ENCODE data around the gene ST6GALNAC4.

The ST6GALNAC4 gene

GRCh38 chr9:127916720-127917581 is at the start of gene ST6GALNAC4:
TSS of gene ST6GALNAC4 (minus strand) at chr9:127917041. CDS start at chr9:127916419, 622 bp downstream.
- DNase-seq = peak; percentile 80

- no peak for DNase-seq
Measured at GRCh38 chr9:127965953-127966352, 49.1 kb upstream of the ST6GALNAC4 start.

GRCh38 chr9:127963359-127964064 is 46.7 kb upstream of the ST6GALNAC4 start:
- DNase-seq = no peak

GRCh38 chr9:127963041-127963358 is 46.2 kb upstream of the ST6GALNAC4 start:
- no peak for DNase-seq

- no peak for DNase-seq
Measured at GRCh38 chr9:127962278-127962677, 45.4 kb upstream of the ST6GALNAC4 start.

GRCh38 chr9:127961613-127962155 is 44.8 kb upstream of the ST6GALNAC4 start:
- DNase-seq = no peak

DNA sequence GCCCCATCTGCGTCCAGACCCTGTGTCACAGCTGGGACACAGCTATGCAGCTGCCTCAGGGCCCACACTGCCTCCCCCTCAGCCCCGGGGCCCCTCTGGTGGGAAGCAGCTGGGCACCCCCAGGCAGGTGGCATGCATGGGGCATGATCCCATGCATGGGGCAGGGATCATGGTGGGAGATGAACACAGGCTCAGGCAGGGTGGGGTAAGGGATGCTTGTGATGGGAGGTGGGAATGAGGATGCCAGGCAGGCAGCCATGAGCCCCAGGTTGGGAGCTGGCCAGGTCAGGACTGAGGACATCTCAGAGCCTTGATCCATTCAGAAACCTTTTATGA is 44.3 kb upstream of the ST6GALNAC4 start:
- no peak for DNase-seq

GRCh38 chr9:127960410-127961154 is 43.7 kb upstream of the ST6GALNAC4 start:
- DNase-seq = no peak

- no peak for DNase-seq
Measured at GRCh38 chr9:127959841-127960409, 43.1 kb upstream of the ST6GALNAC4 start.

GRCh38 chr9:127959398-127959797 is 42.6 kb upstream of the ST6GALNAC4 start:
- DNase-seq = no peak

GRCh38 chr9:127958728-127959127 is 41.9 kb upstream of the ST6GALNAC4 start:
- DNase-seq = no peak

DNA sequence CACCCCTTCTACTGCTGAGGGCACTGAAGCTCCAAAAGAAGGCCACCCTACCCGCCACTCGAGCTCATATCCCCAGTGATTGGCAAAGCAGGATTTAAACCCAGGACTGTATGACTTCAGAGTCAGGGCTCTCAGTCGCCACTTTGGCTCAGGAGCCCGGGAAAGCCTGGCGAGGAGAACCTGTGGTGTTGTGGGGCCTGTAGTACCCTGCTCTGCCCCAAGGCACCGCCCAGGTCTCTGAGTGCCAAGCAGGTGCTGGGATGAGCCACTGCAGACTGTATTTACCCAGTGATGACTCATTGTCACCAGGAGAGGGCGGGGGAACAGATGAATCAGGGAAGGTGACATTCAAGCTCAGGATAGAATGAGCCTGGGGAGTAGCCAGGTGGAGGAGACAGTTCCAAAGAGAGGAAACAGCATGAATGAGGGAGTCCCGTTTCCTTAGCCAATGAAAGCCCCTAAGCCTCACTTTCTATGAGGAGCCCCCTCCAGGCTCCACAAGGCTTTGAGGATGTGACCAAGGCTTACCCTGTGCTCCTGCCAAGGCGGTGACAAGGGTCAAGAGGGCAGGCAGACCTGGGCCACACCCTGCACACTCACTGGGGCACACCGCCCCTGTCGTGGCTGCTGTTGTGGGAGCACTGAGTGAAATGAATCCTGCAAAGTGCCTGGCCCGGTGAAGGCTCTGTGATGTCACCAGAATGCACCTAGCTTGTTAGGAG is 38.6 kb upstream of the ST6GALNAC4 start:
- DNase-seq = peak; percentile 22

GRCh38 chr9:127954831-127955293 is 38.0 kb upstream of the ST6GALNAC4 start:
- DNase-seq = no peak

DNA sequence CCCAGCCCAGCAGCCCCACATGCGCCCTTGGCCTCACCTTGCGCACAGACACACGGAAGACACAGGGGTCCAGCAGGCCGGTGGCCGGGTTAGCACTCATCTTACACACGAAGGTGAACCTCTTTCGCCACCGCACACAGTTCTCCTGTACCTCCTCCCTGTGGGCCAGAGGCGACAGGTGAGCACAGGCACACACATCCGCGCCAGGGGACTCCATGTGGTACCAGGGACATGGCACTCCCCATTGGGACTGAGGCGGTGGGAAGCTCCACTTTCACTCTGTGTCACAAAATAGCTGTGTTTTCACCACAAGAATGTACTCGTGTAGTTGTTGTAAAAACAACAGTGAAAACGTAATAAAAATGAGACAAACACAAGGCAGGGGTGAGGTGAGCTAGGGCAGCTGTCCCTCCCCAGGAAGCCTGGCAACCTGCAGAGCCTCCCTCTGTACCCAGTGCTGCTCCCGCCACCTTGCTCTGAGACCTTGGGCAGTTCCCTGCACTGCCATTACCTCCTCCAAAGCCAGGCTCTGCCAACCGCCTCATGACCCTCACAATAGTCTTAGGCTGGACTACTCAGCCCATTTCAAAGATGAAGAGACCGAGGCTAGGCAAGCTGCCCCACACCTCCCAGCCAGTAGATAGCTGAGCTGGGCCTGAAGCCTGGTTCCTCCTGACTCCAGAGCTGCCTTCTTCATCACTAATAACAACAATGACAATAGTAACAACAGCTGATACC is 37.1 kb upstream of the ST6GALNAC4 start:
- no peak for DNase-seq

GRCh38 chr9:127953154-127953553 is 36.3 kb upstream of the ST6GALNAC4 start:
- DNase-seq = no peak

DNA sequence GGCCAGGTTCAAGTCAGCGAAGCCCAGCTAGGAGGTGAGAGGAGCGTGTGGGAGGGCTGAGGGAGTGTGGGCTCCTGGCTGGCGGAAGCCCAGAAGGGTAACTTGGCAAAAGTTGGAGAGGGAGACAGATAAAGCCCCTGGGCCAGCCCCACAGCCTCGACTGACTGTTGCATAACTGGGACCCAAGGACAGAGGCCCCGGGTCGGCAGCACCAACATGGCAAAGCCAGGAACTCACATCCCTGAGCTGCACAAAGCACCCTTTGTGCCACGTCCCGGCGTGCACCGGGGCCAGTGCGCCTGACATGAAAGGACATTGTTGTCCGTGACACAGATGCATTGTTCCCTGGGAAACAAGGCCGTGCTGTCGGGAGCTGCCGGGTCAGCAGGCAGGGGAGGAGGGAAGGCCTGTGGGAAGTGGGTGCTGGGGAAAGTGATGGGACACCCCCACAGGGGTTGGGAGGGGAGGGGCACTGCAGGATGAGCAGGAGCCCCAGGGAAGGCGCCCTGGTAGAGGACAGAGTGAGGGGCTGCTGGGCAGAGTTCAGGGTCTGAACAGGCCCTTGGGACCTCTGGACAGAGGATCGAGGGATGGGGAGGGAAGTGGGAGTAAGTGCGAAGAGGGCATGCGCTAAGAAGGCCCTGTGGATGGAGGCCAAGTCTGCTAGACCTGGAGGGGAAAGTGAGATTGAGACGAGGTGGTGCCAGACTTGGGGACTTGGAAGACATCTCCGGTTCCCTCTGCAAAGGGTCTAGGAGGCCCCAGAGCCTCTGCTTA is 33.9 kb upstream of the ST6GALNAC4 start:
- DNase-seq = no peak

DNA sequence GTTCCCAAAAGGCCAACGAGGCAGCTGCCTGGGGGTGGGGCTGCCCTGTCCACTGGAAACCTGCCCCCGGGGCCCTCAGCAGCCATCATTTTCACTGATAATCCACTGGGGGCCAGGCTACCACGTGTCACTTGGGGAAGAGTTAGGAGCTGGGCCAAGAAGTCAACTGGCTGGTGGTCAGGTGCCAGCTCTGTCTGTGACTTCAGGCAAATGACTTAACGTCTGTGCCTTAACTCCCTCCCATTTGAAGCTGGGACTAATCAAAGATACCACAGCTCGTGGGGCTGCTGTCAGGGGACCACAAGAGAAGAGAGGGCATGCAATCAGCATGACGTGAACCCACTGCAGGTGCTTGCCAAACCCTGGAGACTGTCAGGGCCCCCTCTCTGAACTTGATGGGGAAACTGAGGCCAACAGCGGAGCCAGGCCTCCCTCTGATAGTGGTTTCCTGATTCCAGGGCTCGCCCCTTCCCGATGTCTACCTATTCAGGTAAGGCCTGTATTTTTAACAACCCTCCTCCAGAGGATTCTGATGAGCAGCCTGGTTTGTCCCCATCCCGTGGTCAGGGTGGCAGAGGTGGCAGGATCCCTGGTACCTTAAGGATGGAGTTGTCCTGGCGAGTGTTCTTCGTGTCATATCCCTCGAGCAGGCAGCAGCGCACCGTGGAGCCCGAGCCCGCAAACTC is 33.1 kb upstream of the ST6GALNAC4 start:
- DNase-seq = no peak

- DNase-seq = no peak
Measured at GRCh38 chr9:127947841-127948710, 31.2 kb upstream of the ST6GALNAC4 start.

DNA sequence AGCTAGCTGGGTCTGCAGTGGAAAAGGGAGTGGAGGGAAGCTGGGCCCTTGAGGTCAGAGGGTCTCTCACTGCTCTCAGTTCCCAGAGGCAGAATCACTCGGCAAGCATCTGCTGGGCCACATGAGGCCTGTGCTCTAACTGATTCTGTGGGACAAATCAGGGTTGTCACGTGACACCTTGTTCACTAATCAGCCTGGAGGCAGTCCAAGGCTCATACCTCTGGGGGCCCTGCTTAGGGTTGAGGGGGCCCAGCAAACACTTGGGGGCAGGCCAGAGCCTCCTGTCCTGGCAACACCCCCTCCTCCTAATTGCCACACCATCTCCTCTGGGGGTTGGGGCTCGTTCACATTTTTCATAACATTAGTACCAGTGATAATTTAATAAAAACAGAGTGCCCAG is 29.9 kb upstream of the ST6GALNAC4 start:
- no peak for DNase-seq
